Measurements from ENCODE around the gene CNOT1. TPM values are rescaled to one million over a fixed set of nuclear protein-coding genes. Genes with fewer than 3 reads are reported as not detected.

Gene CNOT1
- polyA plus RNA-seq, 1 donor from 2014 or later: 66.2 TPM

DNA sequence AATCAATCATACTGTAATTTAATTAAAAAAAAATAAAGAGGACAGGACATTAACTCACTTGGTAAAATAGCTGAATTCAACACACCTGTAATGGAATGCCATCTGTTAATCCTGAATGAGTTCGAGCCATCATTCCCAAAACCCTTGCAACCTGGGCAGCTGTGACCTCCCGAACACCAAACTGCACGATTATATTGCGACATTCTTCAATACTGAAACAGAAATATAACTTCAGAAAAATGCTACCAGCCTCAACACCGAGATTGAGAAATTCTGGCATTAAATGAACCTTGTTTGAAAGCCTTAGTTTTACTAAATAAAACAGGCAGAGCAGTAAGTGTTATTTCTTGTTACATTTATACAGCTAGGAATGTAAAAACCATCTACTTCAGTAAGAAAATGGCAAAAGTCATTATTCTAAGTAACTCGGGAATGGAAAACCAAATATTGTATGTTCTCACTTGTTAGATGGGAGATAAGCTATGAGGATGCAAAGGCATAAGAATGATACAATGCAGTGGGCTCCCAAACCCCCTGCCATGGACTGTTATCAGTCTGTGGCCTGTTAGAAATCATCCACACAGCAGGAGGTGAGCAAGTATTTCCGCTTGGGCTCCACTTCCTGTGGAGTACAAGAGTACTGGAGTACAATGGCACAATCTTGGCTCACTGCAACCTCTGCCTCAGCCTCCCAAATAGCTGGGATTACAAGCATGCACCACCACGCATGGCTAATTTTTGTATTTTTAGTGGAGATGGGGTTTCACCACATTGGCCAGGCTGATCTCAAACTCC is 46.5 kb downstream of the CNOT1 start:
- Histone ChIP-seq H3K9me3 (ENCODE audit: low read length) (no peaks in the 10 kb centered on the region), H3K4me3 (ENCODE audit: low read length) (no peak overlapping the region), H3K36me3 (ENCODE audit: insufficient read depth, low read length) (no peaks in the 10 kb centered on the region), H3K9me2 (ENCODE audit: insufficient read depth, low read length) (no peaks in the 10 kb centered on the region), H3K27me3 (ENCODE audit: insufficient read depth, low read depth, low read length) (no peaks in the 10 kb centered on the region), H3K79me2 (replicated peaks; ENCODE audit: insufficient read depth, low read length) (no peaks in the 10 kb centered on the region), H4K20me1 (ENCODE audit: insufficient read depth) (no peaks in the 10 kb centered on the region), H3K9ac (ENCODE audit: low read length) (no peak overlapping the region), H2AFZ (ENCODE audit: low read depth, low read length) (no peak overlapping the region), H3K27ac (ENCODE audit: low read length) (no peak overlapping the region), H3F3A (ENCODE audit: insufficient read depth, low read length, poor library complexity, severe bottlenecking) (no peaks in the 10 kb centered on the region), H3K4me2 (ENCODE audit: low read length) (no peak overlapping the region)
- no peak for TF ChIP-seq POLR2AphosphoS5 (IDR thresholded peaks at IDR 0.05)
- TF ChIP-seq, protein P1, sequence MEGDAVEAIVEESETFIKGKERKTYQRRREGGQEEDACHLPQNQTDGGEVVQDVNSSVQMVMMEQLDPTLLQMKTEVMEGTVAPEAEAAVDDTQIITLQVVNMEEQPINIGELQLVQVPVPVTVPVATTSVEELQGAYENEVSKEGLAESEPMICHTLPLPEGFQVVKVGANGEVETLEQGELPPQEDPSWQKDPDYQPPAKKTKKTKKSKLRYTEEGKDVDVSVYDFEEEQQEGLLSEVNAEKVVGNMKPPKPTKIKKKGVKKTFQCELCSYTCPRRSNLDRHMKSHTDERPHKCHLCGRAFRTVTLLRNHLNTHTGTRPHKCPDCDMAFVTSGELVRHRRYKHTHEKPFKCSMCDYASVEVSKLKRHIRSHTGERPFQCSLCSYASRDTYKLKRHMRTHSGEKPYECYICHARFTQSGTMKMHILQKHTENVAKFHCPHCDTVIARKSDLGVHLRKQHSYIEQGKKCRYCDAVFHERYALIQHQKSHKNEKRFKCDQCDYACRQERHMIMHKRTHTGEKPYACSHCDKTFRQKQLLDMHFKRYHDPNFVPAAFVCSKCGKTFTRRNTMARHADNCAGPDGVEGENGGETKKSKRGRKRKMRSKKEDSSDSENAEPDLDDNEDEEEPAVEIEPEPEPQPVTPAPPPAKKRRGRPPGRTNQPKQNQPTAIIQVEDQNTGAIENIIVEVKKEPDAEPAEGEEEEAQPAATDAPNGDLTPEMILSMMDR (IDR thresholded peaks at IDR 0.05; ENCODE audit: poor library complexity, severe bottlenecking): no peak
- no peak for TF ChIP-seq EP300 (conservative IDR thresholded peaks at IDR 0.05; ENCODE audit: poor library complexity, severe bottlenecking)
- no peak for TF ChIP-seq MXI1 (conservative IDR thresholded peaks at IDR 0.05; ENCODE audit: poor library complexity, severe bottlenecking)
- no peak for TF ChIP-seq SMC3 (conservative IDR thresholded peaks at IDR 0.05; ENCODE audit: poor library complexity)
- TF ChIP-seq, protein P2, sequence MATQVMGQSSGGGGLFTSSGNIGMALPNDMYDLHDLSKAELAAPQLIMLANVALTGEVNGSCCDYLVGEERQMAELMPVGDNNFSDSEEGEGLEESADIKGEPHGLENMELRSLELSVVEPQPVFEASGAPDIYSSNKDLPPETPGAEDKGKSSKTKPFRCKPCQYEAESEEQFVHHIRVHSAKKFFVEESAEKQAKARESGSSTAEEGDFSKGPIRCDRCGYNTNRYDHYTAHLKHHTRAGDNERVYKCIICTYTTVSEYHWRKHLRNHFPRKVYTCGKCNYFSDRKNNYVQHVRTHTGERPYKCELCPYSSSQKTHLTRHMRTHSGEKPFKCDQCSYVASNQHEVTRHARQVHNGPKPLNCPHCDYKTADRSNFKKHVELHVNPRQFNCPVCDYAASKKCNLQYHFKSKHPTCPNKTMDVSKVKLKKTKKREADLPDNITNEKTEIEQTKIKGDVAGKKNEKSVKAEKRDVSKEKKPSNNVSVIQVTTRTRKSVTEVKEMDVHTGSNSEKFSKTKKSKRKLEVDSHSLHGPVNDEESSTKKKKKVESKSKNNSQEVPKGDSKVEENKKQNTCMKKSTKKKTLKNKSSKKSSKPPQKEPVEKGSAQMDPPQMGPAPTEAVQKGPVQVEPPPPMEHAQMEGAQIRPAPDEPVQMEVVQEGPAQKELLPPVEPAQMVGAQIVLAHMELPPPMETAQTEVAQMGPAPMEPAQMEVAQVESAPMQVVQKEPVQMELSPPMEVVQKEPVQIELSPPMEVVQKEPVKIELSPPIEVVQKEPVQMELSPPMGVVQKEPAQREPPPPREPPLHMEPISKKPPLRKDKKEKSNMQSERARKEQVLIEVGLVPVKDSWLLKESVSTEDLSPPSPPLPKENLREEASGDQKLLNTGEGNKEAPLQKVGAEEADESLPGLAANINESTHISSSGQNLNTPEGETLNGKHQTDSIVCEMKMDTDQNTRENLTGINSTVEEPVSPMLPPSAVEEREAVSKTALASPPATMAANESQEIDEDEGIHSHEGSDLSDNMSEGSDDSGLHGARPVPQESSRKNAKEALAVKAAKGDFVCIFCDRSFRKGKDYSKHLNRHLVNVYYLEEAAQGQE (IDR thresholded peaks at IDR 0.05; ENCODE audit: borderline replicate concordance): no peak
- TF ChIP-seq EZH2 (IDR thresholded peaks at IDR 0.05; ENCODE audit: borderline replicate concordance, insufficient read depth, low read length, poor library complexity, severe bottlenecking): no peak
- TF ChIP-seq RAD21 (conservative IDR thresholded peaks at IDR 0.05): no peak
- no peak for TF ChIP-seq TAF1 (IDR thresholded peaks at IDR 0.05; ENCODE audit: low read depth)

DNA sequence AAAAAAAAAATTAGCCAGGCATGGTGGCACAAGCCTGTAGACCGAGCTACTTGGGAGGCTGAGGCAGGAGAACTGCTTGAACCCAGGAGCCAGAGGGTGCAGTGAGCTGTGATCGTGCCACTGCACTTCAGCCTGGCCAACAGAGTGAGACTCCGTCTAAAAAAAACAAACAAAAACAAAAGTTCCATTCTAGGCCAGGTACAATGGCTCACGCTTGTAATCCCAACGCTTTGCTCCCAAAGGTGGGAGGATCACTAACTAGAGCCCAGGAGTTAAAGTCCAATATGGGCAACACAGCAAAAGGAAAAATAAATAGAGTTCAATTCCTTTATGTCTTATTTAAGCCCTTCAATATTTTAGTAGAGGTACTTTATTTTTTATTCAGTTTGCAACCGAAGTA is 47.5 kb downstream of the CNOT1 start:
- no peak overlapping the region for H3K9ac ChIP-seq (ENCODE audit: low read length)
- H3K79me2 ChIP-seq (replicated peaks; ENCODE audit: insufficient read depth, low read length): no peaks in the 10 kb centered on the region
- H3K9me3 ChIP-seq (ENCODE audit: low read length): no peaks in the 10 kb centered on the region
- H3K9me2 ChIP-seq (ENCODE audit: insufficient read depth, low read length): no peaks in the 10 kb centered on the region
- TF ChIP-seq EZH2 (IDR thresholded peaks at IDR 0.05; ENCODE audit: borderline replicate concordance, insufficient read depth, low read length, poor library complexity, severe bottlenecking) (no peak), POLR2AphosphoS5 (IDR thresholded peaks at IDR 0.05) (no peak), EP300 (conservative IDR thresholded peaks at IDR 0.05; ENCODE audit: poor library complexity, severe bottlenecking) (no peak), RAD21 (conservative IDR thresholded peaks at IDR 0.05) (no peak), TAF1 (IDR thresholded peaks at IDR 0.05; ENCODE audit: low read depth) (no peak), MXI1 (conservative IDR thresholded peaks at IDR 0.05; ENCODE audit: poor library complexity, severe bottlenecking) (no peak), SMC3 (conservative IDR thresholded peaks at IDR 0.05; ENCODE audit: poor library complexity) (no peak)
- TF ChIP-seq, protein P1 (IDR thresholded peaks at IDR 0.05; ENCODE audit: poor library complexity, severe bottlenecking): no peak
- TF ChIP-seq, protein P2 (IDR thresholded peaks at IDR 0.05; ENCODE audit: borderline replicate concordance): no peak
- no peak overlapping the region for H3K4me3 ChIP-seq (ENCODE audit: low read length)
- H3K27ac ChIP-seq (ENCODE audit: low read length): no peak overlapping the region
- H4K20me1 ChIP-seq (ENCODE audit: insufficient read depth): no peaks in the 10 kb centered on the region
- H3K27me3 ChIP-seq (ENCODE audit: insufficient read depth, low read depth, low read length): no peaks in the 10 kb centered on the region
- no peaks in the 10 kb centered on the region for H3F3A ChIP-seq (ENCODE audit: insufficient read depth, low read length, poor library complexity, severe bottlenecking)
- no peak overlapping the region for H2AFZ ChIP-seq (ENCODE audit: low read depth, low read length)
- H3K4me2 ChIP-seq (ENCODE audit: low read length): no peak overlapping the region
- H3K36me3 ChIP-seq (ENCODE audit: insufficient read depth, low read length): no peaks in the 10 kb centered on the region
